Gastroesophageal sphincter (tissue), 3 donors: Measurements from ENCODE around the gene PLEKHM3.

Experiments
- EP300 ChIP-seq: sonication (generic); formaldehyde crosslinking; IDR thresholded peaks from one replicate; pipeline ENCODE4 v1.6.1; 2017; ENCODE audit warnings: antibody characterized with exemption, mild to moderate bottlenecking
- POLR2A ChIP-seq, 2 donors: fragments of 450-650 bp; IDR thresholded peaks; one replicate each; pipeline ENCODE4 v1.6.1; 2017; ENCODE audit warnings: antibody characterized with exemption in 2 of 2, mild to moderate bottlenecking in 2 of 2, moderate library complexity in 1 of 2
- TF ChIP-seq, protein P1 (sequence below), 4 experiments: fragments of 200-600 bp in 2 of 4; fragments of 450-650 bp in 2 of 4; sonication (generic) in 1 of 4; IDR thresholded peaks; one replicate each; pipeline ENCODE4 v1.5.1; 2017 to 2019; ENCODE audit warnings: antibody characterized with exemption in 4 of 4, mild to moderate bottlenecking in 2 of 4, moderate library complexity in 2 of 4

DNA sequence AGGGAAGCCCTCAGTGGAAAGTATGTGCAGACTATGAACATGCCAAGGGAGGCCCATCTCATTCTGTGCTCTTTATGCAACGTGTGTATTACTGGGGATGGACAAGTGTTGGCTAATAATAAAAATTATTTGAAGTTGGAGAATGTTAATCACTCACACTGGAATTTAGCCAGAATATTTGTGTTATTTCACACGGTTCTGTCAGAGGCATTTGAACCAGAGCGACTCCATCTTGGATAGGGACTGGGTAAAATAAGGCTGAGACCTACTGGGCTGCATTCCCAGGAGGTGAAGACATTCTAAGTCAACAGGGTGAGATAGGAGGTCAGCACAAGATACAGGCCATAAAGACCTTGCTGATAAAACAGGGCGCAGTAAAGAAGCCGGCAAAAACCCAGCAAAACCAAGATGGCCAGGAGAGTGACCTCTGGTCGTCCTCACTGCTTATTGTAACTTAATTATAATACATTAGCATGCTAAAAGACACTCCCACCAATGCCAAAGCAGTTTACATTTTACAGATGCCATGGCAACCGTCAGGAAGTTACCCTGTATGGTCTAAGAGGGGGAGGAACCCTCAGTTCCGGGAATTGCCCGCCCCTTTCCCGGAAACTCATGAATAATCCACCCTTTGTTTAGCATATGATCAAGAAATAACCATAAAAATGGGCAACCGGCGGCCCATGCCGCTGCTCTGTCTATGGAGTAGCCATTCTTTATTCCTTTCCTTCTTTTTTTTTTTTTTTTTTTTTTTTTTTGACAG lies 253.1 kb downstream of the PLEKHM3 start:
- TF ChIP-seq POLR2A (IDR thresholded peaks at IDR 0.05) (no peak), EP300 (no peak)
- TF ChIP-seq, protein P1, sequence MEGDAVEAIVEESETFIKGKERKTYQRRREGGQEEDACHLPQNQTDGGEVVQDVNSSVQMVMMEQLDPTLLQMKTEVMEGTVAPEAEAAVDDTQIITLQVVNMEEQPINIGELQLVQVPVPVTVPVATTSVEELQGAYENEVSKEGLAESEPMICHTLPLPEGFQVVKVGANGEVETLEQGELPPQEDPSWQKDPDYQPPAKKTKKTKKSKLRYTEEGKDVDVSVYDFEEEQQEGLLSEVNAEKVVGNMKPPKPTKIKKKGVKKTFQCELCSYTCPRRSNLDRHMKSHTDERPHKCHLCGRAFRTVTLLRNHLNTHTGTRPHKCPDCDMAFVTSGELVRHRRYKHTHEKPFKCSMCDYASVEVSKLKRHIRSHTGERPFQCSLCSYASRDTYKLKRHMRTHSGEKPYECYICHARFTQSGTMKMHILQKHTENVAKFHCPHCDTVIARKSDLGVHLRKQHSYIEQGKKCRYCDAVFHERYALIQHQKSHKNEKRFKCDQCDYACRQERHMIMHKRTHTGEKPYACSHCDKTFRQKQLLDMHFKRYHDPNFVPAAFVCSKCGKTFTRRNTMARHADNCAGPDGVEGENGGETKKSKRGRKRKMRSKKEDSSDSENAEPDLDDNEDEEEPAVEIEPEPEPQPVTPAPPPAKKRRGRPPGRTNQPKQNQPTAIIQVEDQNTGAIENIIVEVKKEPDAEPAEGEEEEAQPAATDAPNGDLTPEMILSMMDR (IDR thresholded peaks at IDR 0.05), result no peak
